Umbilical cord (tissue), 2 donors: ENCODE data around the gene COL5A1. TPM values are rescaled to one million over a fixed set of nuclear protein-coding genes. Genes with fewer than 3 reads are reported as not detected.

Experiments used
- DNase-seq: peaks from one replicate; pipeline ENCODE4 v3.0.0-alpha.2; 2015; ENCODE audit warnings: low spot score
- total RNA-seq: library from RNA; depleted of rRNA; stranded (reverse); fragments of >200 nt; gene quantifications from one replicate; pipeline ENCODE4 v1.2.3, GENCODE V29; 2014; ENCODE audit warnings: low replicate concordance; ENCODE audit not compliant: insufficient read depth

Gene COL5A1
- total RNA-seq, 1 donor from 2014 or later, result 1,367 TPM

DNA sequence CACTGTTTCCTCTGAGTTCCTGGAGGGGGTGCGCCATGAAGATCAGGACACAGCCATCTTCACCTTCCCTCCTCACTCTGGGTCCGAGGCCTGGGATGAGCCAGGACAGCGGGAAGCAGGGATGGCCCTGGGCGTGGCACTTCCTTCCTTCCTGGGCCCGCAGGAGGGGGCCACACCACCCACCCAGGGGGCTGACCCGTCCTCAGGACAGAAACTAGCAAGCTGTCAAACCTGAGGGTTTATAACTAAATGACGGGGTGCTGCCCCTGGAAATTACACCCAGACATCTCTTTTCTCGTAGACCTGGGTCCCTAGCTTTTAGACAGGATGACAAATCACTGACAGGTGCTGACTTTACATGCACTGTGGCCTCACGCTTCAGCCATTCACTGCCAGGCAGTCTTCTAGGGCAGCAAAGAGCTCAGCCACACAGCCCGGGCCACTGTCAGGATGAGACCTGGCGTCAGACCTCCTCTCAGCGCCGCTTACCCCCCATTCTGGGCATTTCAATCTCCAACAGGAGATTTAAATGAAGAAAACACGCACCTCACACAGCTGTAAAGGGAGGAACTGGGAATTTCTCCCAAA lies 247.1 kb downstream of the COL5A1 start:
- no peak for DNase-seq

DNA sequence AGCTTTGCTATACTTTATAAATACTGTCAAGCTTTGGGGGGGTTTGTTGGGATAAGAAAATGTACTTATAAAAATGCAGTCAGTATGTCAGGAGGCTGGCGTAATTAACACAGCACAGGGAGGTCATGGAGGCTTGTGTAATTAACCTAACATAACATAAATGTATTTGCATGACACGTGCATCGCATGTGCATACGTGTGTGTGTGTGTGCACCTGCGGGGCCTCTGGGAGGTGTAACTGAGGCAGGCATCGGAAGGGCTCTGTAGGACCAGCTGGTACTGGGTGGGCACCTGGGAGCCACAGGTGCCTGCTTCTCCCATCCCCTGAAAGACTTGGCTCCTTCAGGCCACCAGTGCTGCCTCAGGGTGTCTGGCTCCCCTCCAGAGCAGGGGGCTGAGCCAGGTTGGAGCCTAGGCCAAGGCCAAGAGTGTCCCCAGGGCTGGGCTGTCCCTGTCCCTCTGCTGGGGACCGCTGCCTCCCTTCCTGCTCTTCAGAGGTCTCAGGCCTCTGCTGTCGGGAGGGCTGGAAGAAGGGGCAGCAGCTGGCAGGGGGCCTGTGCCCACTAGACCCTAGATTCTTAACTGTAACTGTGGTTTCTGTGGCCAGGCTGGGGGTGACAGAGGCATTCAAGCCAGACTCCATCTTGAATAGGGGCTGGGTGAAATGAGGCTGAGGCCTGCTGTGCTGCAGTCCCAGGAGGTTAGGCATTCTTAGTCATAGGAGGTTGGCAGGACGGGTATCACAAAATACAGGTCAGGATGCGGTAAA lies 248.0 kb downstream of the COL5A1 start:
- DNase-seq, result no peak

DNA sequence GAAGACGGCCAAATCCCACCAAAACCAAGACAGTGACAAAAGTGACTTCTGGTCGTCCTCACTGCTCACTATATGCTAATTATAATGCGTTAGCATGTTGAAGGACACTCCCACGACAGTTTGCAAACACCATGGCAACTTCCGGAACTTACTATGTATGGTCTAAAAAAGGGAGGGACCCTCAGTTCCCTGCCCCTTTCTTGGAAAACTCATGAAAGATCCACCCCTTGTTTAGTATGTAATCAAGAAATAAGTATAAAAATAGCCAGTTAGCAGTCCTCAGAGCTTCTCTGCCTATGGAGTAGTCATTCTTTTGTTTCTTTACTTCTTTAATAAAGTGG lies 248.5 kb downstream of the COL5A1 start:
- DNase-seq, result no peak

DNA sequence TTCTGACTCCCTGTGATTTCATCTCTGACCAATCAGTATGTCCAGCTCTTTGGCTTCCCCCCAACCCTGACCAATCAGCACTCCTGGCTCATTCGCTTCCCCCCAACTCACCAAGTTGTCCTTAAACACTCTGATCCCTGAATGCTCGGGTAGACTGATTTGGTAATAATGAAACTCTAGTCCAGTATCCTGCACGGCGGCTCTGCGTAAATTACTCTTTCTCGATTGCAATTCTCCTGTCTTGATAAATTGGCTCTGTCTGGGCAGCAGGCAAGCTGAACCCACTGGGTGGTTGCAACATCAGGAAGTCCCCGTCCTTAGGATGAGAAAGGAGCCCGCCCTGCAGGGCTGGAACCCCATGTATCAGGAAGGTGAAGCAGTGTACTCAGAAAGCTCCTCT lies 249.4 kb downstream of the COL5A1 start:
- no peak for DNase-seq

DNA sequence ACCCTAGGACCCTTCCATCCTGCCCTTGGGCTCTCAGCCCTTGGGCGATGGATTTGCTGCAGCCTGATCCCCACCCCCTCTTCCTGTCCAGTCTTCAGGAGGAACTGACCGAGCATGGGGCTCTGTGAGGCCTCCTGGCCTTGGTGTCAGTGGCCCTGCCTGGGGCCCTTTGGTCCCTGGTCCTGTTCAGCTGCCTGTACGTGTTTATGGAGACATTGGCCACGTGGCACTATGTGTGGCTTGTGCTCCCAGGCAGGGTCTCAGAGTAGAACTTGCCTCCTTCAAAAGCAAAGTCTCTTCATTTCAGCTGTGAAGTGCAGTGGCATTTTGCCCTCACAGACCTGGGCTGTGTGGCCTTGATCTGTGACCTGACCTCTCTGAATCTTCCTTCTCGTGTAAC lies 250.1 kb downstream of the COL5A1 start:
- no peak for DNase-seq

DNA sequence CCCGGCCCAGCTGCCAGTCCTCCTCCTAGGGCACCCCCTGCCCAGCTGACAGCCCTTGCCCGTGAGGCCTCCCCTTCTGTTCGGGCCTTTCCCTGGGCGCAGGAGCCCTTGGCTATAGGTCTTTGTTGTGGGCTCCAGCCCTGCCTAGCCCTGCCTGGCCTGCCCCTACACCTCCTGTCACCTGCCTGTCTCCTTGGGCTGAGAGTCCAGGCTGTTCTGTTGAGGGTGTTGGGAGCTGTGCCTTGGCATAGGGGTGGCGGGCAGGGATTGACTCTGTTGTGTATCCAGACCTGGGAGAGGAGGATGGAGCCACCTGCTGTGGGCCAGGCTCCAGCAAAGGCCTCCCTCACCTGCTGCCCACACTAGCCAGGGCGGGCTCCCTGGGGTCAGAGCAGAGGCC lies 250.6 kb downstream of the COL5A1 start:
- DNase-seq, result no peak

DNA sequence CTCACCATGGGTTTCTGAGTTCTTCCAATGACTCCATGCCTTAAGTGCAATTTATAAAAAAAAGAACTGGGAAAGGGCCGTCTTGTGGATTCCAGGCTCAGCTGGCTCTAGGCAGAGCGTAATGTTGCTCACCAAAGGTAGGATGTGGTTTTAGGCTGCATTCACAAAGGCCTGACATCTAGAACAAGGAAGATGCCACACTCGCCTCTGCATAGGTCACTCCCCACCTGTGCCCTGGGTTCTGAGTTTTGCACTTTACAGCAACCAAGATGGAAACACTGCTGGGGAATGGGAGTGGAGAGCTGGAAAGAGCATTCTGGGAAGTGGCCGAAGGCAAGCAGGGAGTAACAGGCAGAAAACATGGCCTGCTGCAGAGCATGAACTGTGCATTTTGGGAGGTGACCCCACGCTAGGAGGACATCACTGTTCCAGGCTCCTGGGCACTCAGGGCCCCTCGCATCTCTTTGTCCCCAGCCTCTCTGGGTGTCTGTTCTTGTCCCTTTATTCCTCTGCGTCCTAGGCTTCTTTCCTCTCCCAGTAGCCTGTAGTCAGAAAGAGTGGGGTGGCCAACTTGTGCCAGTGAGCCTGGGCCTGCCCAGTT lies 251.3 kb downstream of the COL5A1 start:
- no peak for DNase-seq

Other genes starting within 250 kb of the COL5A1 start
- not detected for gene FCN2, start 239.0 kb downstream of the COL5A1 start, total RNA-seq